GM12878 (cell line): ENCODE measurements around the gene THNSL1.

Source experiments
- CTCF ChIP-seq, 3 experiments: IDR thresholded peaks in 2 of 3; conservative IDR thresholded peaks in 1 of 3; 2 replicates each; pipeline ENCODE4 v1.5.1; 2011; ENCODE audit warnings: low read depth in 3 of 3, low read length in 3 of 3, mild to moderate bottlenecking in 3 of 3, control low read depth in 2 of 3, moderate library complexity in 2 of 3, inconsistent platforms in 1 of 3, mixed read lengths in 1 of 3; ENCODE audit not compliant: control insufficient read depth in 2 of 3, insufficient read depth in 1 of 3; ENCODE audit errors: extremely low read depth in 1 of 3
- FOS ChIP-seq: IDR thresholded peaks from 3 replicates; pipeline ENCODE4 v1.6.1; 2011; ENCODE audit warnings: borderline replicate concordance; ENCODE audit not compliant: insufficient read length; ENCODE audit errors: extremely low read depth
- NFIC ChIP-seq: IDR thresholded peaks from 2 replicates; pipeline ENCODE4 v1.6.1; 2012; ENCODE audit warnings: low read depth, mild to moderate bottlenecking, inconsistent platforms, low read length, moderate library complexity
- PAX5 ChIP-seq: IDR thresholded peaks from 2 replicates; pipeline ENCODE4 v1.6.1; 2011; ENCODE audit warnings: low read depth, low read length, borderline replicate concordance
- RAD51 ChIP-seq: fragments of 450-650 bp; IDR thresholded peaks from 2 replicates; pipeline ENCODE4 v1.6.1; 2016; ENCODE audit warnings: moderate library complexity, mild to moderate bottlenecking, inconsistent platforms
- SPI1 ChIP-seq: IDR thresholded peaks from 2 replicates; pipeline ENCODE4 v1.6.1; 2011; ENCODE audit warnings: low read depth, mild to moderate bottlenecking, low read length, moderate library complexity, borderline replicate concordance; ENCODE audit not compliant: insufficient read depth
- SREBF1 ChIP-seq: IDR thresholded peaks from 2 replicates; pipeline ENCODE4 v1.6.1; 2012; ENCODE audit warnings: mild to moderate bottlenecking, low read length
- TBL1XR1 ChIP-seq: IDR thresholded peaks from 2 replicates; pipeline ENCODE4 v1.6.1; 2012; ENCODE audit warnings: low read depth, low read length, improper control_type of control experiment
- YY1 ChIP-seq: IDR thresholded peaks from 2 replicates; pipeline ENCODE4 v1.6.1; 2011; ENCODE audit warnings: low read depth, mild to moderate bottlenecking, low read length
- TF ChIP-seq, protein P1 (sequence below): IDR thresholded peaks from 2 replicates; pipeline ENCODE4 v1.6.1; 2011; ENCODE audit warnings: low read depth, low read length, improper control_type of control experiment, borderline replicate concordance

- no peak for TF ChIP-seq SREBF1
- TF ChIP-seq TBL1XR1 = no peak
- no peak for TF ChIP-seq FOS
- TF ChIP-seq CTCF (IDR thresholded peaks at IDR 0.05 in 2 of 3, conservative IDR thresholded peaks at IDR 0.05 in 1 of 3; ENCODE audit: control insufficient read depth in 2 of 3, extremely low read depth in 1 of 3, insufficient read depth in 1 of 3, low read depth in 3 of 3, low read length in 3 of 3) = no peak
- no peak for TF ChIP-seq PAX5
- no peak for TF ChIP-seq NFIC
- TF ChIP-seq, protein P1, sequence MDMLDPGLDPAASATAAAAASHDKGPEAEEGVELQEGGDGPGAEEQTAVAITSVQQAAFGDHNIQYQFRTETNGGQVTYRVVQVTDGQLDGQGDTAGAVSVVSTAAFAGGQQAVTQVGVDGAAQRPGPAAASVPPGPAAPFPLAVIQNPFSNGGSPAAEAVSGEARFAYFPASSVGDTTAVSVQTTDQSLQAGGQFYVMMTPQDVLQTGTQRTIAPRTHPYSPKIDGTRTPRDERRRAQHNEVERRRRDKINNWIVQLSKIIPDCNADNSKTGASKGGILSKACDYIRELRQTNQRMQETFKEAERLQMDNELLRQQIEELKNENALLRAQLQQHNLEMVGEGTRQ = no peak
- TF ChIP-seq RAD51 = no peak
- no peak for TF ChIP-seq SPI1
- no peak for TF ChIP-seq YY1
Measured at GRCh38 chr10:25056726-25057125, 40.3 kb downstream of the THNSL1 start.
